D341Med (cell line): ENCODE results near the gene COG3.

Experiments used
- DNase-seq: peaks from one replicate; pipeline ENCODE4 v3.0.0; 2012; ENCODE audit warnings: low spot score

COG3 gene

DNA sequence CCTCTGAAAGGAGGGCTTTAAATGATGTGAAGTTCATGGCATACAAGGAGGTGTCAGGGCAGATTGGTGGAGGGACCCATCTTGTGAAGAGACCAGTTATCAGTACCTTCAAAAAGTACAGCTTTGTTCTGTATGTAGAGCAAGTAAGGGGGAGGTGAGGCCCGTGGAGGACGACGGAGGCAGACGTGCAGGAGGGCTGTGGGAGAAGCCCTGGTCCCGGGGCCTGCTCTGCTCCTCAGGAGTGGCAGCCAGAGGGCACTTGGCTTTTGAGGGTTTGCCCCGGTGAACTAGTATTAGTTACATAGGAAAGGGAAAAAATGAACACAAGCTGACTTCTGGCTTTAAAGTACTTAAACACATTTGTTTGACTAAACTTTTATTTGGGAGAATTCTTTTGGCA, 42.1 kb downstream of the COG3 start:
- no peak for DNase-seq

DNA sequence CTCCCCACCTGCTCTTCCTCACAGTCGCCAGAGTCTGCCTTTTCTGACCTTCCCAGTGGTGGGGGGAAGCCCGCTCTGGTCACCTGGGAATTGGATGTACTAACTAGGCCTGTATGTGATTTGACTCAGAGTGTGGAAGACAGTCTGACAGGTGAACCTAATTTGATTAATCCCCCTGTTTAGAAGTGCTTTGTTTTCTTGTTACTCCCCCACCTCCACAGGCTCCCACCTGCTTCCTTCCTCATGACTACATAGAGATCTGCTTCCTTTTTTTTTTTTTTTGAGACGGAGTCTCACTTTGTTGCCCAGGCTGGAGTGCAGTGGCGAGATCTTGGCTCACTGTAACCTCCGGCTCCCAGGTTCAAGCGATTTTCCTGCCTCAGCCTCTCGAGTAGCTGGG, 44.0 kb downstream of the COG3 start:
- no peak for DNase-seq

DNA sequence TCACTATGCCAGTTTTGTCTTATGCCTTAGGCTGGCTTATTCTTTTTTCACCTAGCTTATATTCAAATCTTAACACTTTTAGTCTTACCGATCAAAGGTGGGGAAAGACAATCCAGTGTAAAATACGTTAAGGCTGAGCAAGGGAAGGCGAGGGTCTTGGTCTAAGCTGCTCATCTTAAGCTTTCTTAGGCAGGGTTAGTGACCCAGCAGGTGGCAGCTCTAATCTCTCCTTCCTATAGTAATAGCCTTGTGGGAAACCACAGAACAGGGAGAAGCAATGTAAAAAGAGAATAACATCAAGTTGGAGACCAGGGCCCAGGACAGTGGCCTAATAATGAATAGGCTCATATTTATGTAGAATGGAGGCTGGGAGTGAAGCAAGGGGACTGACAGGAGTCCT, 45.9 kb downstream of the COG3 start:
- DNase-seq, result peak; percentile 59

DNA sequence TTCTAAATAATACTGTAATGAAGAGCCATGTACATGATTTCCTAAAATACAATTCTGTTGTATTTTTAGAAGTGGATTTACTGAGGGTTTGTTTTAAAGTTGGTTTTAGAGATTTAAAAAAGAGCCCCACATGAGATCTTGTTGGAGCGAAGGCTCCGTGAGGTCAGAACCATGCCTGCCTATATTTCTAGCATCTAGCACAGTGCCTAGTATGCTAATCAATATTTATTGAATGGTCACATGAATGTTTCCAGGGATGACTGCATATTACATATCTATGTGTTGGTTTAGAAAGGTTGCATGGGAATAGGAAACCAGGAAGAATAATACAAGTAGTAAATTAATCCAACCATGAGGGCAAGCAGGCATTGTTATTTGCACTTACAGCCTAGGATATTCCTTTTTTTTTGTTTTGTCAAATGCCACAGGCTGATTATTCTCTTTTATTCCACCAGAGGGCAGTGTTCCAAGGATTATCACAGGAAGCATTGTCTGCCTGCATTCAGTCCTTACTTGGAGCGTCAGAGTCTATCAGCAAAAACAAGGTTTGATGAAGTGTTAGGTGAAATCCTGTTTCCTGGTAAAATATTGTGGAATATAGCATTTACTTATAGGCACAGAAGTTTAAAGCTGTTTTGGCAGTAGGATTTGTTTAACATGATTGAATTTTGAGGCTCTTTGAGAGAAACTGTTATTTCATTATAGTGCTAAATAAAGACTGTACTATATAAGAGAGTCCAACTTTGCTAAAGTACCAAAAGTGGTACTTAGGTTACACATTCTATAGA, 46.8 kb downstream of the COG3 start:
- DNase-seq, result peak; percentile 60

DNA sequence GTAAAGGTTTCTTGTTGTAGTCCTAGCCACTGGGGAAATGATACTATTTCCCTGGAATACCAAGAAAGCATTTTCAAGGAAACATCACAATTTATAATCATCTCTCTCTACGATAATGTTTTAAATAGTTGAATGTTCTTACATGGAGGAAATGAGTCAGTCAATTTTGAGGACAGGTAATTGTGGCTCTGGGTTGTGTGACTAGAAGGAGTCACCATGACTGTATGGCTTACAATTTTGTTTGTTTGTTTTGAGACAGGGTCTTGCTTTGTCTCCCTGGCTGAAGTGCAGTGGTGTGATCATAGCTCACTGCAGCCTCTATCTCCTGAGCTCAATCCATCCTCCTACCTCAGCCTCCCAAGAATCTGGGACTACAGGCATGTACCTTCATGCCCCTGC, 47.4 kb downstream of the COG3 start:
- DNase-seq, result no peak

DNA sequence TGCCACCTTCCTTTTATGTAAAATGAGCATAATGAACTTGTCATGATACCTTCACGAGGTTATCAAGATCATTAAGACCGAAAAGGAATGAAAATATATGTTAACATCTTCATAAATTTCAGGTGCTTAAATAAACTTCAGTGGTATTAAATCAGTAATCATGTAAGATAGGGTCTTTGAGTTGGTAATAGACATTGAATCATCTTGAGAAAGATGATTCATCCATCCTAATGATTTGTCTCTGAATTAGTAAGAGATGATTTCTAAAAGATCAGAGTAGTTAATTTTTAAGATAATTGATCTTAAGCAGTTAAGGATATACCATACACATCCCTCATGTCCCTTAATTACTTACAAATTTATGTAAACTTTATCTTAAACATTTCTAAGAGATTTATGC, 52.0 kb downstream of the COG3 start:
- no peak for DNase-seq

DNA sequence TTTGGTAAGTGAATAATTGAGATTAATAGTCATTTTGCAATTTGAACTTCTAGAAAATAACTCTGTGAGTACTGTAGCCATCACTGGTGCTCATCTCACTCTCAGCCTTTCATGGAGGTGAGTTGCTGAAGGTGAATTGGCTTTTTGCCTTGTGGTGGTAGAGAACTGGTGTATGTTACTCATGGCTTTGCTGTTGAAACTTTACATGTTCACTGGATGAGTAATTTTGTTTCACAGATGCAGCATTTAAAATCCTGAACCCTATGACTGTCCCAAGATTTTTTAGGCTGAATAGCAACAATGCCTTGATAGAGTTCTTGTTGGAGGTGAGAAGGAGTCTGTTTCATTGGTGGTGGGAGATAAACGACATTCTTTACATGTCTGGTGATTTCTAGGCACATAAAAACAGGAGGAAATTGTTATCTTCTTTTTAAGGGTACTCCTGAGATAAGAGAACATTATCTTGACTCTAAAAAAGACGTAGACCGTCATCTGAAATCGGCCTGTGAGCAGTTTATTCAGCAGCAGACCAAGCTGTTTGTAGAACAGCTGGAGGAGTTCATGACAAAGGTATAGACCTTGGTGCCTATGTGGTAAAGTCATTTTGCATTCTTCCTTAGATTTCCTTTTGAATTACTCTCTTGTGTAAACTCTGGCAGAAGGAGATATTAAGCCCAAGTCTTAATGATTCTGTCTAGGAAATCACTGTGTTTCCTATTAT, 53.9 kb downstream of the COG3 start:
- no peak for DNase-seq

DNA sequence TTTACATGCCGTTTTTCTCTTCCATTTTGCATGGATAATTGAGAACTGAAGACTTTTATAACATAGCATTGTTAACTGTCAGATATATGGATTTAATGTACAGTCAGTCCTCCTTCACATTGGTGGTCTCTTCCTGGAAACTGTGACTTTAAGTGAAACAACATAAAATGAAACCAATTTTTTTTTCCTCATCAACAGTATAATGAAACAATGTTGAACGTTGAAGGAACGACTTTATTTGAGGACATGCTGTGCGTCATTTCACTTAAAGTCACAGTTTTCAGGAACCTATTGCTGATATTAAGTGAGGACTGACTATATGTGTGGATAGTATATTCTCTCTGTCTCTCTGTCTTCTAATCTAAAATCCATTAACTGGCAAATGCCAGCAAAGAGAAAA, 54.8 kb downstream of the COG3 start:
- DNase-seq, result no peak

DNA sequence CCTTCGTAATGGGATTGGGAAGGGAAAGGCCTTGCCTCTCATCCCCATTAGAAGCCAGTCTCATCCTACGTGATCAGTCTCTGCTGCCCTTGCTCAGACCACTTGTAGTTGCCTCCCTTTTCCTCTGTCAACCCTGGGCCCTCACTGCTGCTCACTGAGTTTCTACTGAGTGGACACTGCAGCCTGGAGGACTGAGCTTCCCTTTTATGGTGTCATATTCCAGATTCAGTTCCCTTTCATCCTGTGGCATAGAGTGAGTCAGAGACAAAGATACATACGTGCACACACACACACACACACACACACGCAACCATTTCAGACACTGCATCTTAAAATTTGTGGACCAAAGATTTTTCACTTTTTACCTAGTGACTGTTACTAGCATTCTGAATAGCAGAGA, 56.6 kb downstream of the COG3 start:
- no peak for DNase-seq

DNA sequence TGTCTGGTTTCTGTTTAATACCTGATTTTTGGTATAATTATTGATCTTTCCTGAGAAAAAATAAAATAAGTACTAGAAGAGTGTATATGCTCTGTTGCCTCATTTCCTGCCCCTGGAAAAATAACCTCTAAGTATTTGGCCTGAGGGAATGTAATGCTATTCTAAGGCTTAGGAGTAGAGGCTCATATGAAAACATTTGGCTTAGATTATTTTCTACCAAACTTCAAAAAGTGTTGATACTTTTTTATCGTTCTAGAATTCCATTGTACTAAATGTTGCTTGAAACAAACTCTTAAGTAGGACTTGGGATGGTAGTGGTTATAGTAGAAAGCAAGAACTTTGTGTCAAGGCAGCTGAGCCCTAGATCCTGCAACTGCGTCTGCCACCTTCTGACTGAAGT, 57.8 kb downstream of the COG3 start:
- DNase-seq, result no peak

DNA sequence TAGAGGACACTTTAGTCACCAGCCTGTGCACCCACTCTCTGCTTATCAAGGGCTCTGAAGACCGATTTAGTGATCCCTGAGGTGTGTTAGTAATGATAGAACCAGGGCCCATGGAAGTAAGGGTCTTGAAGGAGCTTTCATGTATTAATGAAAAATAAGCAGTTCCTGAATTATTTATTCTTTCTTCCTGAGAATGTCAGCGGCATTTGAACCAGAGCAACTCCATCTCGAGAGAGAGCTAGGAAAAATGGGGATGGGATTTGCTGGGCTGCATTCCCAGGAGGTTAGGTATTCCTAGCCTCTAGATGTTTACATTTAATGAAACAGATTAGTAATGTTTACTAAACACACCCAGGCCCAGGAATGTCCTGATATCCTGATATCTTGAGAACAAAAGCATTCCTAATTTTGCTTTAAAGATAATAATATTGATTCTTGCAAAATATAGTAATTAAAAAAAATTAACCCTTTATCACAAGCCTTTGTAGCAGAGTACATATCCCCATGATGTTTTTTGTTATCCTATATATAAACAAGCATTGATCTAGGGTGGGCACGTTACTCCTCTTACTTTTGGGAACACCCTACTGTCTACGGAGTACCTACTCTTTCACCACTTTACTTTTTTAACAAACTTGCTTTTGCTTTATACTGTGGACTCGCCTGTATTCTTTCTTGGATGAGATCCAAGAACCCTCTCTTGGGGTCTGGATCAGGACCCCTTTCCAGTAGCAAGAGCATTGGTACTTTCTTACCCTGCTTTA, 63.1 kb downstream of the COG3 start:
- no peak for DNase-seq

DNA sequence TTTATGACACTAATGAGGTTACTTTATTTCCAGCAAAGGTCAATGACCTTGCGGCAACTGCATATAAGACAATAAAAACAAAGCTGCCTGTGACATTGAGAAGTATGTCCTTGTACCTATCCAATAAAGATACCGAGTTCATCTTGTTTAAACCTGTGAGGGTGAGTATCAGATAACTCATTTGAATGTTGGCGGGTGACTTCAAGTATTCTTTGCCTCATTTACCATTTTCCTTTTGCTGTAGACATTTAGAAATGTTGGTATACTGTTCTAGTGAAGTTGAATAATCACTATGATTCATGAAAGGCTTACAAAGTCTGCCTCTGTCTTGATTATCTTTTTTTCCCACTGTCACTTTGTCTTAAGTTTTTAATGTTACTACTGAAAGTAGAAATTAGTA, 65.0 kb downstream of the COG3 start:
- no peak for DNase-seq

DNA sequence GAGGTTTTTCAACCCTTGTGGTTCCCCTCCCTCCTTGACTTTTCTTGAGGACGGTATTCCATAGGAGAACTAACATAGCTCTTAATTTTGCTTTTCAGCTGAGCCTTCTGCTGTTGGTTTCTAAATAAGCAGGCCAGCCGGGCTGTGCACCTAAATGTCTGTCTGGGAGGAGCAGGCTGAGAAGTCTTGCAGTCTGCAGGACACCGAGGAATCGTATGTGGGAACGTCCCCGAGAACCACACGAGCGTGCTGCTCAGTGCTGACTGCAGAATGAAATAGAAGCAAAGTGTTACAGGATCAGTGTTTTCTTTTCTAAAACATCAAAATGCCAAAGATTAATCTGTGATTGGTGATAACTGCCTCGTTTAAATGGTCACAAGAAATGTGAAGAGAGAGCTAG, 69.9 kb downstream of the COG3 start:
- no peak for DNase-seq

DNA sequence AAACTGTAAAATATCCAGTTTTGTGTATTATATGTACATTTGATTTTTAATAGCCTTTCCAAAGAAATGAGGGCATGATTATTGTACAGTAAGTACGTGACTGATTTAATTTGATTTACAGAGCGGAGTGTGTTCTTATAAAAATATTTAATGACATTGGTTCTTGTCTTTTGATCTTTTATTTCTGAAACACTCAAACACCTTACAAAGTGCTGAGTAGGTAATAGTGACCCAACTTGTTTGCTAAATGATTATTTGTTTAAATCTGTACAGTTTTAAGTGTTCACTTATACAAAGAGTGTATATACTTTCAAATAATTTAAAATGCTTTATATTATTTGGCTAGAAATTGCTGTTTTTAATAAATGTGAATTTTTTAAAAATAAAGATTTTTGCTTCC, 71.5 kb downstream of the COG3 start:
- no peak for DNase-seq

DNA sequence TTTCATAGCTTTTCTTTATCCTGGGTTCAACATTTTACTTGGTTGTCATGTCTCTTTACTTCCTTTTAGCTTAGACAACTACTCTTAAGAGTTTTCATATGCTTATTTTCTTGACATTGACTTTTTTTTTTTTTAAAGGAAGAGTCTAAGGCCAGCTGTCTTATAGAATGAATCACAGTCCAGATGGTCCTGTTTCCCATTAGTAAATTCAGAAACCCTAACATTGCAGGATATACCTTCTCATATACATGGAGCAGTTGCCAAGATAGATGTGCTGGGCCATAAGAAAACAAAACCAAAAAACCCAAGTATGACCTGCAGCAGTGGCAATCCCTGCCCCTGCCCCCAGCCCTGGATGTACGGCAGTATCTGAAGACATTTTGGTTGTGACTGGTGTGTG, 72.8 kb downstream of the COG3 start:
- DNase-seq, result no peak

DNA sequence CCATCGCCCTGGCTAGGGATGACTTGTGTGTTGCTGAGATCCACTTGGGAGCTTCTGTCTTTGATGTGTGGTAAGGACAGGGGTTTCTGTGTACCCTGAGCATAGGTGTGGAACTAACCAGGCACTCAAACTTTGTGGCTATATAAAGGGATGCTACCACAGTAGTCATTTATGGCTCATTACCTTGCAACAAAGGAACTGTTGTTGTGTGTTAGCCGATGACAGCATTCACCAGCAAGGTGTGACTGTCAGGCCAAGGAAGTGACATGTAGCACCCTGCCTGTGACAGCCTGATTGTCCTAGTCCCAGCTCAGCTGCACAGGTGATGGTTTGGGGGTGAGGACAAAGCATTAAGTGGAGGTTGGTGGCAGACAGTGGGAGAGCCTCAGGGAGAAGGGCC, 73.6 kb downstream of the COG3 start:
- DNase-seq, result no peak

DNA sequence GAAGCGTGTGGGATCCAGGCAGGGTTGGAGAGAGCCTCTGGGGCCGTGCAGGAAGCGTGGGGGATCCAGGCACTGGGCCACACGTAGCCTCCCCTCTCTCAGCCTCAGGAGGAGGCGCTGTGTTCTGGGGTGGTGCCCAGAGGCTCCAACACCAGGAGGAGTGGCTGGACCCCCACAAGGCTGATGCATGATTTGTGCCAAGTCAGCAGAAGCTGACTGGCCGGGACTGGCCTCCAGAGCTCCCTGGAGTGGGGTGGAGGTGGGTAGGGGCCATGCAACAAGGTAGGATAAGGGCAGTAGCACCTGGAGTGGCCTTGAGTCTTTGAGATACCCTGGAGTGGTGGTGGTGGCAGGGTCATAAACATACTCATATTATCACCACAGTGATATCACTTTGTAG, 75.5 kb downstream of the COG3 start:
- DNase-seq, result no peak

DNA sequence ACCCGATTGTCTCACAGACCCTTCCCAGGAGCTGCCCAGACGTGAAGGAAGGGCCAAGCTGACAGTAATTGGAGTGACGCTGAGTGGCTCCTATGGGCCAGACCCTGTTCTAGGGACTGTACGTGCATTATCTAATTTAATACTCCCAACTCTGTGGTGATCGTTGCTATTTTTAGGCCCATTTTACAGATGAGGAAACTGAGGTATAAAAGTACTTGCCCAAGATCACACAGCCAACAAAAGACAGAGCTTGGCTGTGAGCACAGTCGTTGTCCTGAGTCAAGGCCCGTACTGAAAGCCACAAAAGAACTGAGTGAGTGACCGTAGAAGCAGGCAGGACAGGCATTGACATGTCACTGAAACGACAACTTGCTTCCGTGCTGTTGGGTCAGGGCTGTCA, 76.1 kb downstream of the COG3 start:
- no peak for DNase-seq

DNA sequence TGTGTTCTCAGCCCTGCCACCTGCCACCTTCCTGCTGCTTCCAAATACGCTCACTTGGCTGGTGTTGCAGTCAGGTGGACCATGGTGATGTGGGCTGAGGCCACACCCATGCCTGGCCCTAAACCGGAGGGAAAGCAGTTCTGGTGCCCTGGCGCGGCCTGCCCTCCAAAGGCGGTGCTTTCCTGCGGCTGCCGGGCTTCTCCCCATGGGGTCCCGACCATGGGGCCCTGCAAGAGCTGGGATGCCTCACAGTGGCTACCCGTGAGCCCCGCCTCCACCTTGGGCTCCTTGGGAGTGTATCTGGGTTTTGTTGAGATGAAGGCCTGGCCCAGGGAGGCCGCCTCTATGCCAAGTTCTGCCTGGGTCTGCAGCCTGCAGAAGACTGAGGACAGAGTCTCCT, 77.1 kb downstream of the COG3 start:
- no peak for DNase-seq

DNA sequence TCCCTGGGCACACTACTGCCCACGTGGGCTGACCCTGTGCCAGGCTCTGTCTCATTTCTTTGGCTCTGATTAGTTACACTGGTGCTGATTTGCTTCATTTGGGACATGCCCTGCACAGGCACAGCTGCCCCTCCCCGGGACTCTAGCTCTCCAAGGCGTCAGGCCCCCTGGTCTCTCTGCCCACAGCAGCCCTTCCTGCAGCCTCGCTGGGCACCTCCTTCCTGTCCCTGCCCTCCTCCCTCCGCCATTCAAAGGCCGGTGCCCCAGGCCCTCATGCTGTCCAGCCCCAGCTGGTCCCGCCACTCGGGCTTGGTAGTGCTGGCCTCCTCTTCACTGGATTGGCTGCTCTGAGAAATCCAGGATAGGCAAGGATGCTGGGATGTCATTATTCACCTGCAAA, 77.7 kb downstream of the COG3 start:
- no peak for DNase-seq

DNA sequence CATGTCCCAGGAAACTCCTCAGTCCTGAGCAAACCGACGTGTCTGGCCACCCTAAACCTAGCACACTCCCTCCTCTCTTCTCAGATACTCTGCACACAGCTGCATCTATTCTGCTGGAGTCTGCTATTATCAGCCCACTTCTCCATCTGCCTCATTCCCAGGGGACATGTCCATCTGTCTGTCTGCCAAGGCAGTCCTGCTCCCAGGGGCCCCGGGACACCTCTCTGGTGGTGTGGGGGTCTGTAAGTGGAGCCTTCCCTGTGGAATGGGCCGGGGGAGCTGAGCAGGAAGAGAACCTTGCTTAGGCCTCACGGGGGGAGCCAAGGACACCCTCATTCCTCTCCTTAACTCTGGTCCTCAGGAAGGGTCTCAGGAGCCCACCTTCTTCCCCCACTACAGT, 78.1 kb downstream of the COG3 start:
- peak; percentile 38 for DNase-seq

DNA sequence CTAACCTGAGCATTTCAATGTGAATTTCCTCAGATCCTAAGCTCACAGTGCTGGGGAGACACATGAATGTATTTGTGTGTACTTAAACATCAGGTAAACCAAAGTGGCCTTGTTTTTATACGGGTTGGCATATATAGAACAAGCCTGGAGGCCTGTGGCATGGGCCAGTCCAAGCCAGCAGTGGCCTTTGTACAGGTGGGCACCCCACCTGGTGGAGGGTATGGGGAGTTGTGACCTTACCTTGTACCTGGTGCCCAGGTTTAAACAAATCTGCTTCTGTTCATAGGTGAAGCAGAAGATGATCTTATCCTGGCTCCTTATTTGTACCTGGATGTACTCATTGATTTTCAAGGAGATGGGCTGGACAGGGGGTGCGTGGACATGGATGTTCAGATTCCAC, 79.8 kb downstream of the COG3 start:
- no peak for DNase-seq
